Measurements from ENCODE around the gene EPHA5. TPM values are rescaled to one million over a fixed set of nuclear protein-coding genes. Genes with fewer than 3 reads are reported as not detected.

Gene EPHA5
- total RNA-seq, 1 experiment from 2014 or later, result 0.11 TPM

- no peaks in the 10 kb centered on the region for H3K27me3 Mint-ChIP-seq (ENCODE audit: insufficient read depth, unreplicated experiment)
- Histone ChIP-seq H3K9me3 (no peaks in the 10 kb centered on the region), H3K4me1 (no peaks in the 10 kb centered on the region), H3K36me3 (ENCODE audit: control insufficient read depth, insufficient read depth, low read length) (no peaks in the 10 kb centered on the region), H3K27me3 (replicated peaks; ENCODE audit: control insufficient read depth, insufficient read depth, low read length) (no peaks in the 10 kb centered on the region), H3K4me3 (ENCODE audit: low read depth, low read length) (no peak overlapping the region)
- no peaks in the 10 kb centered on the region for H3K9me3 Mint-ChIP-seq (ENCODE audit: unreplicated experiment)
- no peaks in the 10 kb centered on the region for H3K36me3 Mint-ChIP-seq (ENCODE audit: insufficient read depth, unreplicated experiment)
- ChIA-PET POLR2A (no interaction called here), CTCF (no interaction called here)
- H3K27ac Mint-ChIP-seq (ENCODE audit: unreplicated experiment), result no peak overlapping the region
- intact Hi-C loops (cut with micrococcal nuclease; ENCODE audit: unreplicated experiment), result no loop called here
- no peak for DNase-seq
- no peak for TF ChIP-seq CTCF (IDR thresholded peaks at IDR 0.05; ENCODE audit: insufficient read depth in 1 of 2, low read depth in 1 of 2, low read length in 1 of 2, severe bottlenecking in 1 of 2, unreplicated experiment in 1 of 2)
- no TSS peak for BruUV-seq (replicated peaks)
- no peak overlapping the region for H3K4me3 Mint-ChIP-seq (ENCODE audit: unreplicated experiment)
- no peaks in the 10 kb centered on the region for H3K4me1 Mint-ChIP-seq (ENCODE audit: low read depth, unreplicated experiment)
Measured at GRCh38 chr4:65391814-65392213, 278.5 kb downstream of the EPHA5 start.

- intact Hi-C loops (cut with micrococcal nuclease; ENCODE audit: unreplicated experiment), result no loop called here
- Histone ChIP-seq H3K27me3 (replicated peaks; ENCODE audit: control insufficient read depth, insufficient read depth, low read length) (no peaks in the 10 kb centered on the region), H3K36me3 (ENCODE audit: control insufficient read depth, insufficient read depth, low read length) (no peaks in the 10 kb centered on the region), H3K4me1 (no peaks in the 10 kb centered on the region), H3K9me3 (no peaks in the 10 kb centered on the region), H3K4me3 (ENCODE audit: low read depth, low read length) (no peak overlapping the region)
- H3K4me1 Mint-ChIP-seq (ENCODE audit: low read depth, unreplicated experiment), result no peaks in the 10 kb centered on the region
- no peak overlapping the region for H3K4me3 Mint-ChIP-seq (ENCODE audit: unreplicated experiment)
- no peak overlapping the region for H3K27ac Mint-ChIP-seq (ENCODE audit: unreplicated experiment)
- no TSS peak for BruUV-seq (replicated peaks)
- H3K36me3 Mint-ChIP-seq (ENCODE audit: insufficient read depth, unreplicated experiment), result no peaks in the 10 kb centered on the region
- ChIA-PET POLR2A (no interaction called here), CTCF (no interaction called here)
- no peaks in the 10 kb centered on the region for H3K9me3 Mint-ChIP-seq (ENCODE audit: unreplicated experiment)
- DNase-seq, result no peak
- H3K27me3 Mint-ChIP-seq (ENCODE audit: insufficient read depth, unreplicated experiment), result no peaks in the 10 kb centered on the region
- TF ChIP-seq CTCF (IDR thresholded peaks at IDR 0.05; ENCODE audit: insufficient read depth in 1 of 2, low read depth in 1 of 2, low read length in 1 of 2, severe bottlenecking in 1 of 2, unreplicated experiment in 1 of 2), result no peak
Measured at GRCh38 chr4:65391382-65391781, 278.9 kb downstream of the EPHA5 start.

- Histone ChIP-seq H3K4me1 (no peaks in the 10 kb centered on the region), H3K27me3 (replicated peaks; ENCODE audit: control insufficient read depth, insufficient read depth, low read length) (no peaks in the 10 kb centered on the region), H3K36me3 (ENCODE audit: control insufficient read depth, insufficient read depth, low read length) (no peaks in the 10 kb centered on the region), H3K9me3 (no peaks in the 10 kb centered on the region), H3K4me3 (ENCODE audit: low read depth, low read length) (no peak overlapping the region)
- H3K36me3 Mint-ChIP-seq (ENCODE audit: insufficient read depth, unreplicated experiment), result no peaks in the 10 kb centered on the region
- H3K27ac Mint-ChIP-seq (ENCODE audit: unreplicated experiment), result no peak overlapping the region
- CTCF ChIA-PET, result no interaction called here
- no peak for TF ChIP-seq CTCF (IDR thresholded peaks at IDR 0.05; ENCODE audit: insufficient read depth in 1 of 2, low read depth in 1 of 2, low read length in 1 of 2, severe bottlenecking in 1 of 2, unreplicated experiment in 1 of 2)
- H3K4me1 Mint-ChIP-seq (ENCODE audit: low read depth, unreplicated experiment), result no peaks in the 10 kb centered on the region
- no TSS peak for BruUV-seq (replicated peaks)
- H3K4me3 Mint-ChIP-seq (ENCODE audit: unreplicated experiment), result no peak overlapping the region
- H3K27me3 Mint-ChIP-seq (ENCODE audit: insufficient read depth, unreplicated experiment), result no peaks in the 10 kb centered on the region
- no peak for DNase-seq
- intact Hi-C loops (cut with micrococcal nuclease; ENCODE audit: unreplicated experiment), result no loop called here
- POLR2A ChIA-PET, result no interaction called here
- H3K9me3 Mint-ChIP-seq (ENCODE audit: unreplicated experiment), result no peaks in the 10 kb centered on the region
Measured at GRCh38 chr4:65386927-65387326, 283.4 kb downstream of the EPHA5 start.
